IPS-20b (cell line): ENCODE data around the gene ZNF587.
A peak's percentile ranks its signal among the peaks of the same experiment; 100 is the strongest.
"Not testable (repeated sequence)": the region's sequence is repeated elsewhere in the genome, so short reads cannot be mapped to it uniquely, and the experiment has no call there.

Experiments used
- H3K27ac ChIP-seq: one replicate; pipeline ENCODE4 v1.5.1; 2013; ENCODE audit warnings: low read length
- H3K27me3 ChIP-seq: 2 replicates; pipeline ENCODE4 v1.6.1; 2013; ENCODE audit warnings: mild to moderate bottlenecking, low read length, inconsistent platforms; ENCODE audit not compliant: insufficient read depth
- H3K36me3 ChIP-seq: 2 replicates; pipeline ENCODE4 v1.6.1; 2013; ENCODE audit warnings: low read depth, mild to moderate bottlenecking, inconsistent platforms, low read length, moderate library complexity; ENCODE audit not compliant: insufficient read depth
- H3K4me1 ChIP-seq: 2 replicates; pipeline ENCODE4 v1.6.1; 2013; ENCODE audit warnings: mild to moderate bottlenecking, control low read depth, inconsistent platforms, low read length, moderate library complexity; ENCODE audit not compliant: insufficient read depth
- H3K4me3 ChIP-seq: 2 replicates; pipeline ENCODE4 v1.5.1; 2013; ENCODE audit warnings: mild to moderate bottlenecking, low read length, inconsistent platforms
- H3K9ac ChIP-seq: 2 replicates; pipeline ENCODE4 v1.6.1; 2013; ENCODE audit warnings: low read depth, mild to moderate bottlenecking, inconsistent platforms, low read length, moderate library complexity
- H3K9me3 ChIP-seq: 2 replicates; pipeline ENCODE4 v1.6.1; 2013; ENCODE audit warnings: mild to moderate bottlenecking, low read depth, low read length, inconsistent platforms; ENCODE audit not compliant: insufficient read depth

The ZNF587 gene

GRCh38 chr19:57862351-57862750 is 12.7 kb downstream of the ZNF587 start:
- not testable (repeated sequence) for H3K9ac ChIP-seq, H3K27ac ChIP-seq, H3K27me3 ChIP-seq, H3K9me3 ChIP-seq, H3K4me1 ChIP-seq, H3K4me3 ChIP-seq
- peaks cover 93% of the 10 kb centered on the region for H3K36me3 ChIP-seq

GRCh38 chr19:57867868-57868492 is 18.3 kb downstream of the ZNF587 start:
- Histone ChIP-seq H3K36me3 (peaks cover 84% of the 10 kb centered on the region), H3K4me3 (no peak overlapping the region), H3K27ac (no peak overlapping the region), H3K9me3 (peaks cover 12% of the 10 kb centered on the region), H3K4me1 (no peaks in the 10 kb centered on the region), H3K9ac (no peak overlapping the region), H3K27me3 (no peaks in the 10 kb centered on the region)

DNA sequence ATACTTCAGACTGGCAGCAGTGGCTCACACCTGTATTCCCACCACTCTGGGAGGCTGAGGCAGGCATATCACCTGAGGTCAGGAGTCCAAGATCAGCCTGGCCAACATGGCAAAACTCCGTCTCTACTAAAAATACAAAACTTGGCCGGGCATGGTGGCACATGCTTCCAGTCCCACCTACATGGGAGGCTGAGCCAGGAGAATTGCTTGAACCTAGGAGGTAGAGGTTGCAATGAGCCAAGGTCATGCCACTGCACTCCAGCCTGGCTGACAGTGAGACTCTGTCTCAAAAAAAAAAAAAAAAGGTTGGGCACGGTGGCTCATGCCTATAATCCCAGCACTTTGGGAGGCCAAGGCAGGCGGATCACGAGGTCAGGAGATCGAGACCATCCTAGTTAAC is 20.0 kb downstream of the ZNF587 start:
- H3K27me3 ChIP-seq, H3K4me1 ChIP-seq, H3K9ac ChIP-seq, H3K4me3 ChIP-seq, H3K27ac ChIP-seq: not testable (repeated sequence)
- H3K36me3 ChIP-seq = peaks cover 87% of the 10 kb centered on the region
- H3K9me3 ChIP-seq = peaks cover 27% of the 10 kb centered on the region

- Histone ChIP-seq H3K4me1 (no peaks in the 10 kb centered on the region), H3K27me3 (no peaks in the 10 kb centered on the region), H3K9me3 (peaks cover 30% of the 10 kb centered on the region), H3K27ac (no peak overlapping the region), H3K9ac (no peak overlapping the region), H3K4me3 (no peak overlapping the region), H3K36me3 (peaks cover 85% of the 10 kb centered on the region)
Observed at GRCh38 chr19:57870225-57870624, 20.6 kb downstream of the ZNF587 start.

DNA sequence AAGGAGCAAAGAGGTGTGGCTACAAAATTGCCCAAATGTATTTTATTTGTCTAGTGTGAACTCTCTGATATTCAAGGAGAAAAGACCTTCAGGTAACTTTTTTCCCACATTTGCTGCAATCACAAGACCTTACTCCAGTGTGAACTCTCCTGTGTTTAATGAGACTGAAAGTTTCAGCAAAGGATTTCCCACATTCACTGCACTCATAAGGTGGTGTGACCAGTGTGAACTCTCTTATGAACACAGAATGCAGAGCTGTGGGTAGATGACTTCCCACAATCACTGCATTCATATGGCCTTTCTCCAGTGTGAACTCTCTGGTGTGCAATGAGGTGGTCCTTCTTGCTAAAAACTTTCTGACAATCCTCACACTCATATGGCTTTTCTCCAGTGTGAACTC is 22.8 kb downstream of the ZNF587 start:
- no peak overlapping the region for H3K27ac ChIP-seq
- no peaks in the 10 kb centered on the region for H3K27me3 ChIP-seq
- no peaks in the 10 kb centered on the region for H3K4me1 ChIP-seq
- H3K4me3 ChIP-seq = no peak overlapping the region
- peaks cover 85% of the 10 kb centered on the region for H3K36me3 ChIP-seq
- H3K9me3 ChIP-seq = peaks cover 46% of the 10 kb centered on the region
- H3K9ac ChIP-seq = no peak overlapping the region

DNA sequence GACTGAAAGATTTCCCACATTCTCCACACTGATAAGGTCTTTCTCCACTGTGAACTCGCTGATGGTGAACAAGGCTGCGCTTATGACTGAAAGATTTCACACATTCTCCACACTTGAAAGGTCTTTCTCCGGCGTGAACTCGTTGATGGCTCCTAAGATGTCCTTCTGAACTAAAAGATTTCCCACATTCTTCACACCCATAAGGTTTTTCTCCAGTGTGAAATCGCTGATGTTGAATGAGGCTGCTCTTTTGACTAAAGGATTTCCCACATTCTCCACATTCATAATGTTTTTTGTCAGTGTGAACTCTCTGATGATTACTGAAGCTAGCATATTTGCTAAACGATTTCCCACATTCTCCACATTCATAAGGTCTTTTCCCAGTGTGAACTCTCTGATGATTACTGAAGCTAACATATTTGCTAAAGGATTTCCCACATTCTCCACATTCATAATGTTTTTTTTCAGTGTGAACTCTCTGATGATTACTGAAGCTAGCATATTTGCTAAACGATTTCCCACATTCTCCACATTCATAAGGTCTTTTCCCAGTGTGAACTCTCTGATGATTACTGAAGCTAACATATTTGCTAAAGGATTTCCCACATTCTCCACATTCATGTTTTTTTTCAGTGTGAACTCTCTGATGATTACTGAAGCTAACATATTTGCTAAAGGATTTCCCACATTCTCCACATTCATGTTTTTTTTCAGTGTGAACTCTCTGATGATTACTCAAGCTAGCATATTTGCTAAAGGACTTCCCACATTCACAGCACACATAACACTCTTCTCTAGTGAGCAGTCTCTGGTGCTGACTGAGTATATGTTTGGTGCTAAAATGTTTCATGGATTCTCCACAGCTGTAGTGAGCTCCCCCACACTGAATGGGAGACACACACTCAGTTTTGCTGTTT is 24.5 kb downstream of the ZNF587 start:
- H3K27me3 ChIP-seq, H3K4me1 ChIP-seq, H3K27ac ChIP-seq, H3K9ac ChIP-seq: not testable (repeated sequence)
- Histone ChIP-seq H3K9me3 (peaks cover 46% of the 10 kb centered on the region), H3K4me3 (peak overlapping the region; percentile 42; the same call in 1 of the 2 replicates), H3K36me3 (peaks cover 89% of the 10 kb centered on the region)

- Histone ChIP-seq H3K27me3 (no peaks in the 10 kb centered on the region), H3K9ac (peak overlapping the region; percentile 99; the same call in 1 of the 2 replicates), H3K4me1 (peaks cover 10% of the 10 kb centered on the region; the same call in 1 of the 2 replicates), H3K36me3 (peaks cover 39% of the 10 kb centered on the region), H3K4me3 (peak overlapping the region; percentile 97), H3K9me3 (no peaks in the 10 kb centered on the region), H3K27ac (no peak overlapping the region)
Observed at GRCh38 chr19:57886046-57886445, 36.4 kb downstream of the ZNF587 start.

GRCh38 chr19:57887195-57887941 is 37.7 kb downstream of the ZNF587 start:
- Histone ChIP-seq H3K9ac (peak overlapping the region; percentile 99), H3K36me3 (peaks cover 39% of the 10 kb centered on the region), H3K27me3 (no peaks in the 10 kb centered on the region), H3K27ac (peak overlapping the region; percentile 59), H3K9me3 (no peaks in the 10 kb centered on the region), H3K4me3 (peak overlapping the region; percentile 97), H3K4me1 (peaks cover 10% of the 10 kb centered on the region; the same call in 1 of the 2 replicates)

- Histone ChIP-seq H3K36me3 (peaks cover 31% of the 10 kb centered on the region), H3K27me3 (no peaks in the 10 kb centered on the region), H3K9ac (peak overlapping the region; percentile 99), H3K27ac (peak overlapping the region; percentile 59), H3K4me1 (peaks cover 16% of the 10 kb centered on the region; the same call in 1 of the 2 replicates), H3K4me3 (peak overlapping the region; percentile 97), H3K9me3 (no peaks in the 10 kb centered on the region)
Observed at GRCh38 chr19:57888107-57888559, 38.5 kb downstream of the ZNF587 start.

GRCh38 chr19:57888560-57889231 is 39.0 kb downstream of the ZNF587 start, which contains the start of gene ZNF814:
Gene ZNF814, minus strand, starts transcription at chr19:57889037. Its CDS starts 235 bp downstream, at chr19:57888802.
- Histone ChIP-seq H3K27ac (peak within 1 kb of the TSS; percentile 59), H3K4me3 (peak within 1 kb of the TSS; percentile 97), H3K36me3 (peaks cover 27% of the 10 kb centered on the region), H3K9me3 (no peaks in the 10 kb centered on the region), H3K27me3 (no peaks in the 10 kb centered on the region), H3K9ac (peak within 1 kb of the TSS; percentile 99), H3K4me1 (peaks cover 16% of the 10 kb centered on the region; the same call in 1 of the 2 replicates)

DNA sequence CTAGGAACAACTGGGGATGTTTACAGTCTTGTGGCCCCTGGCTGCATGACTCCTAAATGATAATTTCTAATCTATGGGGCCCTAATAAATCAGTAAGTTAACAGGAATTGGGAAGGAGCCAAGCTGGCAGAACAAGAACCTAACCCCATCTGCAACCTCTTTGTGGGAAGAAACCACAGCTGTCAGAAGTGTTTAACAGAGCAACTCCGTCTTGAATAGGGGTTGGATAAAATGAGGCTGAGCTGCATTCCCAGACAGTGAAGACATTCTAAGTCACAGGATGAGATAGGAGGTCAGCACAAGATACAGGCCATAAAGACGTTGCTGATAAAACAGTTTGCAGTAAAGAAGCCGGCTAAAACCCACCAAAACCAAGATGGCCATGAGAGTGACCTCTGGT is 41.0 kb downstream of the ZNF587 start:
- H3K9ac ChIP-seq, H3K36me3 ChIP-seq, H3K4me3 ChIP-seq, H3K27me3 ChIP-seq, H3K27ac ChIP-seq, H3K4me1 ChIP-seq, H3K9me3 ChIP-seq: not testable (repeated sequence)
